ENCODE data around the gene RBM26. TPM values are rescaled to one million over a fixed set of nuclear protein-coding genes. Genes with fewer than 3 reads are reported as not detected.
A peak's percentile ranks its signal among the peaks of the same experiment; 100 is the strongest.

Gene RBM26
- total RNA-seq, 3 donors from 2014 or later (not counting 1 experiment from before 2014, with no cell fraction given), result 59.3 to 70.3 (median 66.5) TPM

GRCh38 chr13:79451500-79451962 lies 45.5 kb upstream of the RBM26 start:
- ATAC-seq, result peak; percentile 96 to 100 (median 98)
- peaks cover 46 to 50% of the 10 kb centered on the region in 2 donors for H3K4me1 Mint-ChIP-seq
- intact Hi-C loops (cut with micrococcal nuclease), result loop anchor here (1.0 kb wide), 2 partner anchors 30 to 45 kb away; partner anchors contain the start of genes NDFIP2 and RBM26
- peak overlapping the region; percentile 84 to 87 for H3K27ac Mint-ChIP-seq
- no peaks in the 10 kb centered on the region for H3K9me3 Mint-ChIP-seq
- no peaks in the 10 kb centered on the region for H3K36me3 ChIP-seq (ENCODE audit: control insufficient read depth, insufficient read depth, low read length)
- H3K9me3 ChIP-seq (ENCODE audit: control insufficient read depth, insufficient read depth, low read length), result no peaks in the 10 kb centered on the region
- peaks cover 15% of the 10 kb centered on the region for H3K4me1 ChIP-seq (ENCODE audit: control insufficient read depth, insufficient read depth, low read length)
- no peak for TF ChIP-seq CTCF (IDR thresholded peaks at IDR 0.05)
- H3K4me3 Mint-ChIP-seq, result peak overlapping the region; percentile 45
- no peak overlapping the region for H3K4me3 ChIP-seq (ENCODE audit: low read length)
- H3K27me3 ChIP-seq (ENCODE audit: control insufficient read depth, insufficient read depth, low read length), result no peaks in the 10 kb centered on the region
- peak overlapping the region; percentile 24 for H3K27ac ChIP-seq (ENCODE audit: low read length)
- H3K27me3 Mint-ChIP-seq (ENCODE audit: low read depth in 2 of 2), result no peaks in the 10 kb centered on the region
- H3K36me3 Mint-ChIP-seq, result no peaks in the 10 kb centered on the region
- WGBS (ENCODE audit: insufficient coverage), result 0% methylated on average over 3 of the region's 3 CpGs
- DNase-seq, result peak; percentile 78 to 90

GRCh38 chr13:79450110-79450509 lies 44.1 kb upstream of the RBM26 start:
- DNase-seq (peak in 1 of 2 donors; percentile 6), ATAC-seq (peak in 1 of 3 donors; percentile 11)
- Histone ChIP-seq H3K27ac (ENCODE audit: low read length) (no peak overlapping the region), H3K36me3 (ENCODE audit: control insufficient read depth, insufficient read depth, low read length) (no peaks in the 10 kb centered on the region), H3K9me3 (ENCODE audit: control insufficient read depth, insufficient read depth, low read length) (no peaks in the 10 kb centered on the region), H3K4me3 (ENCODE audit: low read length) (no peak overlapping the region), H3K27me3 (ENCODE audit: control insufficient read depth, insufficient read depth, low read length) (no peaks in the 10 kb centered on the region), H3K4me1 (ENCODE audit: control insufficient read depth, insufficient read depth, low read length) (peaks cover 23% of the 10 kb centered on the region)
- Mint-ChIP-seq H3K27ac (peak overlapping the region in 1 of 2 donors; percentile 67), H3K4me3 (no peak overlapping the region), H3K36me3 (no peaks in the 10 kb centered on the region), H3K27me3 (ENCODE audit: low read depth in 2 of 2) (no peaks in the 10 kb centered on the region), H3K4me1 (peaks cover 54 to 61% of the 10 kb centered on the region in 2 donors), H3K9me3 (no peaks in the 10 kb centered on the region)
- WGBS (ENCODE audit: insufficient coverage), result 62% methylated on average over 4 of the region's 4 CpGs
- intact Hi-C loops (cut with micrococcal nuclease), result no loop called here
- TF ChIP-seq CTCF (IDR thresholded peaks at IDR 0.05), result no peak

GRCh38 chr13:79448413-79448812 lies 42.4 kb upstream of the RBM26 start:
- WGBS (ENCODE audit: insufficient coverage), result 0% methylated on average over 1 of the region's 1 CpG

More at GRCh38 chr13:79448413-79448812, 42.4 kb upstream of the RBM26 start:
- DNase-seq (peak in 1 of 2 donors; percentile 40), ATAC-seq (no peak)
- TF ChIP-seq CTCF (IDR thresholded peaks at IDR 0.05), result no peak
- no peak overlapping the region for H3K27ac ChIP-seq (ENCODE audit: low read length)
- H3K27me3 ChIP-seq (ENCODE audit: control insufficient read depth, insufficient read depth, low read length), result no peaks in the 10 kb centered on the region
- no peaks in the 10 kb centered on the region for H3K9me3 Mint-ChIP-seq
- H3K27ac Mint-ChIP-seq, result peak overlapping the region in 1 of 2 donors; percentile 66
- no peaks in the 10 kb centered on the region for H3K36me3 ChIP-seq (ENCODE audit: control insufficient read depth, insufficient read depth, low read length)
- peaks cover 54 to 61% of the 10 kb centered on the region in 2 donors for H3K4me1 Mint-ChIP-seq
- H3K4me1 ChIP-seq (ENCODE audit: control insufficient read depth, insufficient read depth, low read length), result peaks cover 23% of the 10 kb centered on the region
- no peak overlapping the region for H3K4me3 ChIP-seq (ENCODE audit: low read length)
- H3K4me3 Mint-ChIP-seq, result peak overlapping the region; percentile 3
- H3K27me3 Mint-ChIP-seq (ENCODE audit: low read depth in 2 of 2), result no peaks in the 10 kb centered on the region
- intact Hi-C loops (cut with micrococcal nuclease), result no loop called here
- H3K36me3 Mint-ChIP-seq, result no peaks in the 10 kb centered on the region
- H3K9me3 ChIP-seq (ENCODE audit: control insufficient read depth, insufficient read depth, low read length), result no peaks in the 10 kb centered on the region

Measured in natural killer cell (primary cell).